Measurements from ENCODE around the gene MRPS14. TPM values are rescaled to one million over a fixed set of nuclear protein-coding genes. Genes with fewer than 3 reads are reported as not detected.

MRPS14 gene
- total RNA-seq, 1 donor from 2014 or later = 25.6 TPM

GRCh38 chr1:174988986-174989385 lies 34.2 kb downstream of the MRPS14 start:
- no peak for DNase-seq (ENCODE audit: low spot score)

DNA sequence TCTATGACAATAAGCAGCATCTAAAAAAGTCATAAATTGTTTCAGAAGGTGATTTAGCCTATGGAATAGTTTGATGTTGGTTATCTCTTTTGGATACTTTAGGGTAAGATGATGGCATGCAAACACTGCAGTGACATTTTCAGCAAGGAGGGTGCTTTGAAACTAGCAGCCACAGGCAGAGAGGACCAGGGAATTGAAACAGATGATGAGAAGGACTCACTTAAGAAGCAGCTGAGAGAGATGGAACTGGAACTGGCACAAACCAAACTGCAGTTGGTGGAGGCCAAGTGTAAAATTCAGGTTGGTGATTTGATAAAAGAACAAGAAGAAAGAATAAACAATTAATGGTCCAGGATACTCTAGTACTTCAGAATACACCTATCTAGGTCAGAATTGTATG lies 34.7 kb downstream of the MRPS14 start:
- no peak for DNase-seq (ENCODE audit: low spot score)

GRCh38 chr1:174984952-174985351 lies 38.3 kb downstream of the MRPS14 start:
- DNase-seq (ENCODE audit: low spot score) = no peak

DNA sequence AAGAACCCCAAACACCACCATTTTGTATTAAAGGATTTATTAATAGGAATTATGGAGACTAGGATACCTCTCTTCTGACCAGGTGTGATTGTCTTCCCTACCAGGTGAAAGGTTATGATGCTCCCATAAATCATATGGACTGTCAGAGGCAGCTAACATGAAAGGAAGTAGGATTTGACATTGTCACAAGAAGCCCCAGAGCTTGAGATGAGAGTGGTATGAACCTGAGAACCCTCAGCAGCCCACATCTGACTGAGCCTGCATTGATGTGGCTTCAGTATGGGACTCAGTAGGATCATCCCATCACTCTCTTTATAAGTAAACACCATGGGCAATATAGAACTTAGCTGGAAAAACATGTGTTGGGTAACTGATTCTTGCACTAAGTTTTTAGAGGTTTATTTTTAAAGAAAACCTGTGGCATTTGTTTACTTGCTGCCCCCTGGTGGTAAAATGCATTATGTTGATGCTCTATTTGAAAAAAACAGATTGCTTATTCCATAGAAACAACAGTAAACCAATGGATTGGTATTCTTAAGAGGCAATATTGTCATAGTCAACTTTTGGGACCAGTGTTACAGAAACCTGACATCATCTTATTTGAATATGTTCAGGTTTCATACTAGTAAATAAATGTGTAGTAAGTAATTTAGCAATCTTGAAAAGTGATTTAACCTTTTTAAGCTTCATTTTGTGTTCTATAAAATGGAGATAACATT lies 40.1 kb downstream of the MRPS14 start:
- DNase-seq (ENCODE audit: low spot score) = no peak

DNA sequence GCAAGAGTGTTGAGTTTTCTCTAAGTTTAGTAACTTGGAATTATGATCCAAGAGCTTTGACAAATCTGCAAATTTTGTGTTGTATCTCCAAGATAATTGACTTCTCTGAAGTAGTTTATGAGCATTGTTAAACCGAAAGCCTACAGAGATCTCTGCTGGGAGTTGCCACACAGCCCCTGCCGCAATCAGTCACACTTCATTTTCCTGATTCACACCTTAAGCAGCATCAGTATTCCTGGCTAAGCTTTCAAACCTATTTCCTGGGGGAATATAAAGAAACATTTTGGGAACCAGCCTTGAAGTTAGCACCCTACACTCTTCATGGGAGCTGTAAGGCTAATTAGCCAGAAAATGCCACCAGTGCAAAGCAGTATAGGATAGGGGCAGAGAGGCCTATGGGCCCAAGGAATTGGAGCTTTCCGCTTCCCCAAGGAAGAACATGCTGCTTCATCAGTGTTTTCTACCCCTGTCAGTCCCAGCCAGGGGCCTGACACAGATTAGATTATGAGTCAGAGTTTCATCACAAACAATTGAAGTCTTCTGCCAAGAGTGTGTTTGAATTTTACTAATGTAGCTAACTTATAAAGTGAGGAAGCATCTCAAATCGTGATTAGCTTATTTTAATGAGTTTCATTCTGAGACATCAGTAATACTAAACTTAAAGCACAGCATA lies 46.7 kb downstream of the MRPS14 start:
- DNase-seq (ENCODE audit: low spot score) = no peak

GRCh38 chr1:174975764-174976163 lies 47.5 kb downstream of the MRPS14 start:
- DNase-seq (ENCODE audit: low spot score) = no peak

DNA sequence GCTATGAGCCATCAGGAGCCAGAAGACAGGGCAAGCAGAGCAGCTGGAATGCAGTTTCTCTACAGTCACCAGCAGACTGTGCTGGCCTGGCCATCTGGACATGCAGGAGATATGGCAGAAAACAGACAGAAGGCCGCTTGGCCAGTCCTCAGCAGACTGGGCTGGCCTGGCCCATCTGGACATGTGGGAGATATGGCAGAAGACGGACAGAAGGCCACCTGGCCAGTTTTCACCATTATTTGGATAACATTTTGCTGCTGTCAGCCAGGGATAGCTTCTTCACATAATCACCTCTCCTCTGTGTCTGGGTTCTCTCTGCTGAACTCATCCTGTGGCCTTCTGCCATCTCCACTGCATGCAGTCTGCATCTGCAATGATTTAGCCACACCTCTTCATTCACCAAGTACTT lies 48.5 kb downstream of the MRPS14 start:
- DNase-seq (ENCODE audit: low spot score) = no peak

- DNase-seq (ENCODE audit: low spot score) = no peak
Measured at GRCh38 chr1:174971902-174972301, 51.3 kb downstream of the MRPS14 start.

DNA sequence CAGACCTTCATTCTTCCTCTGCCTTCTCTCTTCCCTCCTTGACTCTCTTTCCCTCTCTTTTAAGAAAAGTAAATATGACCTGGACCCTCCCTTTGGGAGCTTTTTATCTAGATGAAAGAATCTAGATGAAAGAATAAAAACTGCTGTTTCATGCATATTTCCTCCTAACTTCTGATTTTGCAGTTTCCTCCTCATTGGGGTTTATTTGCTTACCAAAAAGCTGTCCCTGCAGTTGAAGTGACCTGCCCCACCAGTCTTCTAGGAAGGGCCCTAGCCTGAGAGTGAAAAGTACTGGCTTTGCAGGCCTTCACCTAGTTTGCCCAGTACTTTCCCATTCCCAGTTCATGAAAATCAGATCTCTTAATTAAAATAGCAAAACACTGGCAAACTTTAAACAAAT lies 51.8 kb downstream of the MRPS14 start:
- DNase-seq (ENCODE audit: low spot score) = no peak

DNA sequence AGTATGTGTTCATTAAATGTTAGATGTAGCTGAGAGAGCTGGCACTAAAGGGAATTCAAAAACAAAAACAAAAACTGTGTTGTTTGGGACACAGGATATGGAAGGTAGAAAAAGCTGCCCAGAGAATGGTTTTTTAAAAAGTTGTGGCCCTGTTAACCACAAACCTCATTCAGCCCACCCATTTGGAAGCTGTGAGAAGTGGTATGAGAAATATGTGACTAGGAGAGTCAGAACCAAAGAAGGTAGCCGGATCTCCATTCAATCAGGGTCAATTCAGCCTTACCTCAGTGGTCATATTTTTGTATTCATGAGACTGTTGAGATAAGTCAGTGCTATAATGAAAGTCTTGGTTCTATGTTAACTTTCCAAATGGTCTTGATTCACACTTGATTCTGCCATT lies 53.2 kb downstream of the MRPS14 start:
- no peak for DNase-seq (ENCODE audit: low spot score)

GRCh38 chr1:174968750-174969244 lies 54.4 kb downstream of the MRPS14 start:
- no peak for DNase-seq (ENCODE audit: low spot score)

DNA sequence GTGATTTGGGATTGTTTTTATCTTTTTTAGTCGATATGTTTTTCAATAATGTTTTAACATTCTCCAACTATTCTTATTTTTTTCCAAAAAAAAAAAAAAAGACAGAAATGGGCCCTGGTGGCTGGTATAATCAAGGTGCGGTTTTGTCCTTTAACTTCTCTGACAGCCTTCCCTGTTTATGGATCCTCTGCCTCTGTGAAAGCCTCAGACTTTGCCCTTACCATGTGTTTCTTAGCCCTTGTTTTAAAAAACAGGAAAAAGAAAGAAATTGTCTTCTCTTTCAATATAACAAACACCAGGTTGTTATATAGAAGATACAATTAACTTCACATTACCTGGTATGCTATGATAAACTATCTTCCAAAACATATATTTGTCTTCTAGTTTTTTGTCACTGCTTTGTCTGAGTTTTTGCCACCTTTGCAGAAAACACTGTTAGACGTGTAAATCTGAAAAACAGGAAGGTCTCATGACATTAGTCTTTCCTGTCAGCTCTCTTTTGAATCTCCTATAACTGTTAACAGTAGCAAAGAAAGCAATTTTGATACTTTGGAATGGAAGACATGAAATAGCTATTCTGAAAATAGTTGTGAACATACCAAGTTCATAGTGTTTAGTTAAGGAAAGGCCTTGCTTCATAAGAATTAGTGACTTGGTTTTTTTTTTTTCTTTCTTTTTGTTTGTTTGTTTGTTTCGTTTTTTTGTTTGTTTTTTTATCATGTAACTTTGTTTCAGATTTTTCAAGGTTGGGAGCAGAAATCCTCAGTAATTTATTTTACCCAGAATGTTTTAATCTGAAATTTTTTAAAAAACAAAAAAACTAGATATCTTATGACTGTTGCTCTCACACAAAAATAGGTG lies 55.1 kb downstream of the MRPS14 start:
- DNase-seq (ENCODE audit: low spot score) = no peak

GRCh38 chr1:174966008-174966572 lies 57.1 kb downstream of the MRPS14 start:
- DNase-seq (ENCODE audit: low spot score) = no peak

DNA sequence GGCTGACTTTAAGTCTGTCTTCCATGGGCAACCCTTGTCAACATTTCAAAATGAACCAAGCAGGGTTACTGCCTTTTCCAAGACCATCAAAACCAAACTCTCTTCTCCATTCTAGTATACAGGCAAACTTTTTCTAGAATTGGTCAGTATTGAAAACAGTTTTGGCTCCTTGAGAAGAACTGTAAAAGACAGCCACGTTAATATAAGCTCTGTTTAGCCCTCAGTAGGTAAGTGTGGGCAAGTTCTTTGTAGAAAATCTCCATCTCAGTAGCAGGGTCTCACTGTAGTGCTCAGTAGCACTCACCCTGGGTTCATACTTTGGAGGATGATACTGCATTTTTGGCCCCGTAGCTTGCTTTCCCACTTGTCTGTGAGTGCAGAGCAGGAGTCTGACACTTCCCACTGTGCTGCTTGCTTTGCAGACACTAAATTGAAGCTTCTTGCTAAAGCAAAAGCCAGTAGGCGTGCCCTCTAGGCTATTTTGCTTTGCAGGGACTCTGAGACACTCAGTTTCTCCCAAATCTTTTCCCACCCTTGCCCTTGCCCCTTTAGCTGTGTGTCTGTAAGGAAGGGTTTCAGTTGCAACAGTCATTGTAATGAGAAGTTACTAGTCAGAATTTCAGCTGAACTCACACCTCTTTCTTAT lies 57.7 kb downstream of the MRPS14 start:
- DNase-seq (ENCODE audit: low spot score) = no peak

DNA sequence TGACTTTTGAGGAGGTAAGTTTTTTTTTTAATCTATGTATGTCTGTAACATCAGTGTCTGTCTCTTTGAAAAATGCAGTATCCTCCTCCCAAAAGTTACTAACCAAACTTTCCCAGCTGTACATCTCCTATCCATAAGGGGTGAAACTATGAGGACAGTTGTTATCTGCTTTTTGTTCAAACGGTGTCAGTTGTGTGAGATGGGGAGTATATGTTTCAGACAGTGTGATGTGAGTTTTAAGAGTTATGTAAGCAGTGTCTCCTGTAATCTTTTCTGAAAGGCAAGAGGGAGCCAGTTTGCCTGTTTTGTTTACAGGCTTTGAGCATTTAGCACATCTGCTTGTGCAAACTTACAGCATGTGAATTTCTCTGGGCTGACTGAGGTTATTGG lies 58.3 kb downstream of the MRPS14 start:
- DNase-seq (ENCODE audit: low spot score) = no peak

- DNase-seq (ENCODE audit: low spot score) = no peak
Measured at GRCh38 chr1:174964261-174964971, 58.8 kb downstream of the MRPS14 start.

DNA sequence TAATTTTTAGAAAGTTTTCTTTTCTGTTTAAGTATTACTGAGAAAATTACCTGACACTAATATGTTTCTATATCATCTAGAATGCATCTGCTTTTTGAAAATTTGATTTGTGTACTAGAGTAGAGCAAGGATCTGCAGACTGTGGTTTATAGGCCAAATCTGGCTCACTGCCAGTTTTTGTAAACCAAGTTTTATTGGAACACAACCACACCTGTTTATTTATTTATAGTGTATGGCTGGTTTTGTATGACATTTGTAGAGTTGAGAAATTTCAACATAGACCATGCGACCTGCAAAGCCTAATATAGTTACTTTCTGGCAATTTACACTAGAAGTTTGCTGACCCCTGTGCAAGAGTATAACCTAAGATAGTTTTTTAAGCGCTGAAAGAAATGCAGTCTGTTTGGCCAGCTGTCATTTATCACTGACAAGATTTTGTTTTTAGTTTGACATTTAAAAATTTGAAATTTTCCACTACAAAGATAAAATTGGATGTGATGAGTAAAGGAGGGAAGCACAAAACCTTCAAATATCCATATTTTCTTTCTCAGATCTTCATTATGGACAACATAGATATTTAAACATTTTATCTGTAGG lies 59.6 kb downstream of the MRPS14 start:
- DNase-seq (ENCODE audit: low spot score) = no peak
